IPS-20b (cell line): Measurements from ENCODE around the gene CCDC32.

Source experiments
- H3K27ac ChIP-seq: one replicate; pipeline ENCODE4 v1.5.1; 2013; ENCODE audit warnings: low read length
- H3K27me3 ChIP-seq: 2 replicates; pipeline ENCODE4 v1.6.1; 2013; ENCODE audit warnings: mild to moderate bottlenecking, low read length, inconsistent platforms; ENCODE audit not compliant: insufficient read depth
- H3K36me3 ChIP-seq: 2 replicates; pipeline ENCODE4 v1.6.1; 2013; ENCODE audit warnings: low read depth, mild to moderate bottlenecking, inconsistent platforms, low read length, moderate library complexity; ENCODE audit not compliant: insufficient read depth
- H3K4me1 ChIP-seq: 2 replicates; pipeline ENCODE4 v1.6.1; 2013; ENCODE audit warnings: mild to moderate bottlenecking, control low read depth, inconsistent platforms, low read length, moderate library complexity; ENCODE audit not compliant: insufficient read depth
- H3K4me3 ChIP-seq: 2 replicates; pipeline ENCODE4 v1.5.1; 2013; ENCODE audit warnings: mild to moderate bottlenecking, low read length, inconsistent platforms
- H3K9ac ChIP-seq: 2 replicates; pipeline ENCODE4 v1.6.1; 2013; ENCODE audit warnings: low read depth, mild to moderate bottlenecking, inconsistent platforms, low read length, moderate library complexity
- H3K9me3 ChIP-seq: 2 replicates; pipeline ENCODE4 v1.6.1; 2013; ENCODE audit warnings: mild to moderate bottlenecking, low read depth, low read length, inconsistent platforms; ENCODE audit not compliant: insufficient read depth

Gene CCDC32, protein sequence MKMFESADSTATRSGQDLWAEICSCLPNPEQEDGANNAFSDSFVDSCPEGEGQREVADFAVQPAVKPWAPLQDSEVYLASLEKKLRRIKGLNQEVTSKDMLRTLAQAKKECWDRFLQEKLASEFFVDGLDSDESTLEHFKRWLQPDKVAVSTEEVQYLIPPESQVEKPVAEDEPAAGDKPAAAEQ

DNA sequence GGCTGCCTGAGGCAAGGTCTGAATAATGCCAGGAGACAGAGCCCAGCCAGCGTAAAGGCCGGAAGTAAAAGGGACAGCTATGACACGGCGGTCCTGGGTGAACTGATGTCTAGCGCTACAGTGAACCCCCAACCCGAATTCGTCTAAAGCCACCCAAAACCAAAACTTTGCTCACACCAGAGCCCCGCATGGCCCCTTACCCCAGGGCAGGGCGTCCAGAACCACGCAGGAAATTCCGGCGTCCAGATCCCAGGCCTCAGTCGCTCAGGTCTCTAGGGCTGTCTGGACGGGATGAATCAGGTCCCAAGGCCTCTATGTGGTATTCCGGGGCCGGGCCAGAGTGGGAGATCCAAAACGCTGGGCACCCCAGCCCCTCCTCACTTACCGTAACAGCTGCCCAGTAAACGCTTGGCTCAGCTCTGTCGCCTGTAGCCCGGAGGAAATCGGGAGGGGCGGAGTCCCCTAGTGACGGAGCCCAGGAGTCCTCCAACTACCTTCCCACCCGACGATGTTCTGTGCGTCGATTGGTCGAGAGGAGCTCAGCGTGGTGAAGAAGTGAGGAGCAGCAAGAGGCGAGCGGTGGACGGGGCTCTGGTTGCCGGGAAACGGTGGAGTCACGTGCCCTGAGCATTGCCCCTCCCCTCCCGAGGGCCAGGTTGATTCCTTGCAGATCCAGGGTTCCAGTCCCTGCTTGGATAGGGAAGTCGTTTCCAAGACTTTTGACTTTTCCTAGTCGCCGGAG, at the start of gene CCDC32:
Gene CCDC32 (minus strand): TSS at position 452 of the 742 bp plus-strand sequence. CDS start 2,027 bp downstream, outside the sequence.
- no peaks in the 10 kb centered on the region for H3K9me3 ChIP-seq
- H3K4me1 ChIP-seq = no peaks in the 10 kb centered on the region
- H3K27ac ChIP-seq = no peak within 1 kb of the TSS
- no peaks in the 10 kb centered on the region for H3K27me3 ChIP-seq
- peak within 1 kb of the TSS; percentile 84; the same call in 1 of the 2 replicates for H3K9ac ChIP-seq
- H3K4me3 ChIP-seq = peak within 1 kb of the TSS; percentile 91
- no peaks in the 10 kb centered on the region for H3K36me3 ChIP-seq

DNA sequence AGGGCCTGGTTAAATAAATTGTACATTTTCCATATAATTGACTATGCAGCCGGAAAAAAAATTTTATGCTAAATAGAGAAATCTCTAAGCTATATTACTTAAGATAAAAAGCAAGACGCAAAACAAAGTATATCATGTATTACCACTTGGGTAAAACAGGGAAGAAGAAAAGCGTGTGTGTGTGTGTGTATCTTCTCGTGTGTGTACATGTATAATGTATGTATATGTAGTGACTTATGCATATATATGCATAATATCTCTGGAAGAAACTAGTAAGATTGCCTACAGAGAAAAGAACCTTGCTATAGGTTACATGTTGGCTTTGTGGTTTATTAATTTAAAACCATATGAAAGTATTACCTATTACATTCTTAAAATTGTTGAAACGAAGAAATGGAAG, 48.2 kb upstream of the CCDC32 start:
- Histone ChIP-seq H3K9ac (no peak overlapping the region), H3K36me3 (no peaks in the 10 kb centered on the region; the same call in 1 of the 2 replicates), H3K4me3 (no peak overlapping the region)

DNA sequence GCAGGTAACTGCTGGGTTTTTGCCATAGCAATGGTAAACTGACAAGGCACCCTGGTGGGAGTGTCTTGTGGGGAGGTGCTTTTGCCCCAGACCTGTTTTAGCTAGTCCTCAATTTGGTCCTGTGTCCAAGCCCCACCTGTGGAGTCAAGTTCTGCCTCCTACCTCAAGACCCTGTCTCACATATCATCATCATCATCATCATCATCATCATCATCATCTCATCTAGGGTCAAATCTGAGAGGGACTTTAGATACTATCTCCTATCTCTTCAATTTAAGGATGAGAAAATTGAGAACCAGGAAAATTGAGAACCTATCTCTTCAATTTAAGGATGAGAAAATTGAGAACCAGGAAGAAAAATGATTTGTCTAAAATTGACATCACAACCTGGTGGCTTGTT, 39.1 kb upstream of the CCDC32 start:
- Histone ChIP-seq H3K9me3 (no peaks in the 10 kb centered on the region), H3K9ac (no peak overlapping the region), H3K4me1 (no peaks in the 10 kb centered on the region), H3K27ac (no peak overlapping the region), H3K27me3 (no peaks in the 10 kb centered on the region), H3K4me3 (no peak overlapping the region), H3K36me3 (no peaks in the 10 kb centered on the region; the same call in 1 of the 2 replicates)

More for the DNA sequence above, 48.2 kb upstream of the CCDC32 start:
- no peaks in the 10 kb centered on the region for H3K4me1 ChIP-seq
- no peak overlapping the region for H3K27ac ChIP-seq
- no peaks in the 10 kb centered on the region for H3K27me3 ChIP-seq
- no peaks in the 10 kb centered on the region for H3K9me3 ChIP-seq

DNA sequence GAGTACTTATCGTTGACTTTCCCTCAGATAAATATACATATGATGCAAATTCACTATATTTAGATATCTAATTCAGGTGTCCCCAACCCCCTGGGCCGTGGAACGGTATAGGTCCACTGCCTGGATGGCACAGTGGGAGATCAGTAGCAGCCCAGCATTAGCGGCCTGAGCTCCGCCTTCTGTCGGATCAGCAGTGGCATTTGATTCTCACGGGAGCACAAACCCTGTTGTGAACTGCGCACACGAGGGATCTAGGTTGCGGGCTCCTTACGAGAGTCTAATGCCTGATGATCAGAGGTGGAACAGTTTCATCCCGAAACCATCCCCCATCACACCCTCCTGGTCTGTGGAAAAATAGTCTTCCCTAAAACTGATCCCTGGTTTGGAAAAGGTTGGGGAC, 36.1 kb upstream of the CCDC32 start:
- H3K36me3 ChIP-seq = no peaks in the 10 kb centered on the region
- no peak overlapping the region for H3K4me3 ChIP-seq
- H3K4me1 ChIP-seq = no peaks in the 10 kb centered on the region
- H3K9ac ChIP-seq = no peak overlapping the region
- H3K27me3 ChIP-seq = no peaks in the 10 kb centered on the region
- no peaks in the 10 kb centered on the region for H3K9me3 ChIP-seq
- no peak overlapping the region for H3K27ac ChIP-seq

DNA sequence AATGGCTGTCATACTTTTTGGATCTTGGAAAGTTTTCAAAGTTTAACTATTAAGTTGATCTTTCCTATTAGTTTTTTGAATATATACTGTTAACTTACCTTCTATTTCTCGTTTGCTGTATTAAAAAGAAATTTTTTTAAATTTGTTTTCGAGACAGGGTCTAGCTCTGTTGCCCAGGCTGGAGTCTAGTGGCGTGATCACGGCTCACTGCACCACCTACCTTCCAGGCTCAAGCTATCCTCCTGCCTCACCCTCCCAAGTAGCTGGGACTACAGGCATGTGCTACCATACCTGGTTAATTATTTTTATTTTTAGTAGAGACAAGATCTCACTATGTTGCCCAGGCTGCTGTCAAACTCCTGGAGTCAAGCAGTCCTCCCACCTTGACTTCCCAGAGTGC, 33.8 kb upstream of the CCDC32 start:
- Histone ChIP-seq H3K9ac (no peak overlapping the region), H3K27me3 (no peaks in the 10 kb centered on the region), H3K9me3 (no peaks in the 10 kb centered on the region), H3K4me1 (peaks cover 4% of the 10 kb centered on the region; the same call in 1 of the 2 replicates), H3K4me3 (no peak overlapping the region), H3K27ac (no peak overlapping the region), H3K36me3 (no peaks in the 10 kb centered on the region)

DNA sequence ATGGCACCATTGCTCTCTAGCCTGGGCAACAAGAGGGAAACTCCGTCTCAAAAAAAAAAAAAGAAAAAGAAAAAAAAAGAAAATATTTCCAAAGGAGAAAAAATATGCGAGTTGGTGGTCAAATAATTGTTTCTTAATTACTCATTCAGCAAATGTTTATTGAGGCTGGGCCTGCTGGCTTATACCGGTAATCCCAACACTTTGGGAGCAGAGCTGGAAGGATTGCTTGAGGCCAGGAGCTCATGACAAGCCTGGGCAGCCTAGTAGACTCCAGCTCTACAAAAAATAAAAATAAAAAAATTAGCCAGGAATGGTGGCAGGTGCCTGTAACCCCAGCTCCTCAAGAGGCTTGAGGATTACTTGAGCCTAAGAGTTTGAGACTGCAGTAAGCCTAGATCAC, 33.3 kb upstream of the CCDC32 start:
- Histone ChIP-seq H3K4me1 (peaks cover 4% of the 10 kb centered on the region; the same call in 1 of the 2 replicates), H3K27ac (no peak overlapping the region)

DNA sequence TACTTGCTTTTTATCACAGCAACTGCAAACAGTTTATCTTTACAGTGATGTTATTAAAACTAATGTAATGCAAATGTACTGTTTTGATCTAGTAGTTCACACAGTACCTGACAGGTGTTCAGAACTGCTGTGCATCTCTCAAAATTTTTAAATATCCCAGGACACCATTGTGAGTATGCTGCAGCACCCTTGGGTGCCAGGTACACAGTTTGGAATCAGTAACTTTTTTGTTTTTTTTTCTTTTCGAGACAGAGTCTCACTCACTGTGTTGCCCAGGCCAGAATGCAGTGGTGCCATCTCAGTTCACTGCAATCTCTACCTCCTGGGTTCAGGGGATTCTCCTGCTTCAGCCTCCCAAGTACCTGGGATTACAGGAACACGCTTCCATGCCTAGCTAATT, 32.2 kb upstream of the CCDC32 start:
- Histone ChIP-seq H3K4me1 (peaks cover 4% of the 10 kb centered on the region; the same call in 1 of the 2 replicates), H3K9me3 (no peaks in the 10 kb centered on the region), H3K4me3 (no peak overlapping the region), H3K27me3 (no peaks in the 10 kb centered on the region), H3K36me3 (no peaks in the 10 kb centered on the region), H3K27ac (no peak overlapping the region), H3K9ac (no peak overlapping the region)

More for the DNA sequence above, 33.3 kb upstream of the CCDC32 start:
- Histone ChIP-seq H3K27me3 (no peaks in the 10 kb centered on the region), H3K9me3 (no peaks in the 10 kb centered on the region), H3K36me3 (no peaks in the 10 kb centered on the region), H3K4me3 (no peak overlapping the region), H3K9ac (no peak overlapping the region)

DNA sequence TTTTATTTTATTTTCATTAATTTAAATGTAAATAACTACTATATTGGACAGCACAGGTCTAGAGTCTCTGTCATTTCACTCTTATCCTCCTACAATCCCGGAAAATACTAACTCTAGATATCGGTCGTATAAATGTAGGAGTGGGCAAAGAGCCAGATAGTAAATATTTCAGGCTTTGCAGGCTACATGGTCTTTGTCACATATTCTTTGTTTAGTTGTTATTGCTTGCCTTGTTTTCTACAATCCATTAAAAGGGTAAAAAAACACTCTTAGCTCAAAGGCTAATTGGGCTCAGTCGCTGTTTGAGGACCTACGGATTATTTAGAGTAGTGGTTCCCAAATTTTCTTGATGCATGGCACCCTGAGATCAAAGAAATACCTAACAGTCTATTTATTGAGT, 30.9 kb upstream of the CCDC32 start:
- H3K4me1 ChIP-seq = peaks cover 4% of the 10 kb centered on the region; the same call in 1 of the 2 replicates
- H3K4me3 ChIP-seq = no peak overlapping the region
- no peak overlapping the region for H3K9ac ChIP-seq
- H3K27me3 ChIP-seq = no peaks in the 10 kb centered on the region
- H3K27ac ChIP-seq = no peak overlapping the region
- no peaks in the 10 kb centered on the region for H3K36me3 ChIP-seq
- H3K9me3 ChIP-seq = no peaks in the 10 kb centered on the region

DNA sequence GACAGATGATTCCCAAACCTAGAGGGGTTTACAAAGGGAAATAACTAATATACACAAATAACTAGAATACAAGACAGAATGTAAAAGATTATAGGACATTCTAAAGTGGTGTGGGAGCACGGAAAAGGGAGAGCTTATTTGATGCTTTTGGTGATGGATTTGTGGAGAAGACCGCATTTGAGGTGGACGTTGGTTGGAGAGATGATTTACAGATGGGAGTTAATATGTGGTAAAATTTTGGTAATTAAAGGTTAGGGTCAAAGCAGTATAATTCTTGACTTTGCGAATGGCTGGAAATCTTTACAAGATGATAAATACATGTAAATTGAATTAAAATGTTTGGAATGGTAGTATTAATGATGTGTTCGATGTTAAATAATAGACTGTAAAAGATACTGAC, 30.4 kb upstream of the CCDC32 start:
- Histone ChIP-seq H3K4me3 (peak overlapping the region; percentile 86), H3K9me3 (no peaks in the 10 kb centered on the region), H3K27me3 (no peaks in the 10 kb centered on the region), H3K9ac (peak overlapping the region; percentile 90; the same call in 1 of the 2 replicates), H3K4me1 (peaks cover 4% of the 10 kb centered on the region; the same call in 1 of the 2 replicates), H3K27ac (no peak overlapping the region), H3K36me3 (no peaks in the 10 kb centered on the region)

DNA sequence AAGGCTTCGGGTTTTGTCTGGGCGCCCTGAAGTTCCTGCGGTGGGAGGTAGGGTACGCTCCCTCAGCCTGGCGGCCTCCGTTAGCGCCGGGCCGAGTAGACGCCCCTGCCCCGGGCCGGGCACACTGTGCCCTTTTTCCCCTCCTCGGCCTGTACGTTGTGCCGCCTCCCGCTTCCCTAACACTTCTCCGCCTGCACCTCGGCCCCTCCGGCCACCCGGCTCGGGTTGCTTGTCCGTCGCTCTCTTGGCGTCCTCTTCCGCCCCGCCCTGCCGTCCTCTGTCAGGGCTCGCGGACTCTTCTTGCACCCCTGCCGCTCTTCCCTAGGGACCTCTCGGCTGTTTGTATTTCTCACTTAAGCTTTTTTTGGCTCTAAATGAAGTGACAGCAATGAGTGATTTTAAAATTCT, 29.6 kb upstream of the CCDC32 start:
- H3K36me3 ChIP-seq = no peaks in the 10 kb centered on the region
- H3K9ac ChIP-seq = peak overlapping the region; percentile 90
- H3K27me3 ChIP-seq = no peaks in the 10 kb centered on the region
- H3K9me3 ChIP-seq = no peaks in the 10 kb centered on the region
- peak overlapping the region; percentile 86 for H3K4me3 ChIP-seq
- H3K4me1 ChIP-seq = peaks cover 4% of the 10 kb centered on the region; the same call in 1 of the 2 replicates
- peak overlapping the region; percentile 63 for H3K27ac ChIP-seq

DNA sequence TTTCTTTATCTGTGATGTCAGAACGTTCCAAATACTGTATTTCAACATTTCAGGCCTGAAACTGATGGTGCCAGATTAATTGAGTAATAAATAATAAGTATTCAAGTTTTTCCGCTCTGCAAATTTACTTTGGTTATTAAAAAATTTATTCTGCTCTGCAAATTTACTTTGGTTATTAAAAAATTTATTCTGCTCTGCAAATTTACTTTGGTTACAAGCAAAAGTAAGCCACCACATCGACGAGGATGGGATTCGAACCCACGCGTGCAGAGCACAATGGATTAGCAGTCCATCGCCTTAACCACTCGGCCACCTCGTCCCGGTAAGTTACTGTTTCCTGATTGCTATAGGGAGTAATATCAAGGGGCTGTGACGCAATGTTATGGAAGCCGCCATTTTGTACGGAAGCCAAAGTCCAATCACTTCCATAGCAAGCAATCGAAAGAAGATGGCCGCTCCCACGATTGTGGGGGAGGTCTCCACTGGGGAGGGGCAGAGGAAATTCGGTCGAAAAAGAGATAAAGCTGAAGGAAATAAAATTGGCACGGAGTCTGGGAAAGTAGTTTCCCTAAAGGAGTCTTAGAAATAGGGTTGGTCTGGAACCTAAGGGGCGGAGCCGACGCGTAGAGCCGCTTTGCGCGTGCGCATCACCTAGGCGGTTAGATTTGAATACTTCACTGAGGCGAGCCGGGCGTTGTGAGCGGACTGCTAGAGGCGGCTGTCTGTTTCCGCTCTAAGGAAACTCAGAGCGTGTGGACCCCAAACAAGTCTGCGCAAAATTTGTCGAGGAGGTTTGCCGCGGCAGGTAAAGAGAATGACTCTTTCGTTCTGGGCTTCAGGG, 29.0 kb upstream of the CCDC32 start, which contains the start of gene KNL1:
Gene KNL1 (plus strand): TSS at position 662 of the 841 bp plus-strand sequence. CDS start 8,683 bp downstream, outside the sequence.
- Histone ChIP-seq H3K27ac (peak within 1 kb of the TSS; percentile 63), H3K4me1 (peaks cover 4% of the 10 kb centered on the region; the same call in 1 of the 2 replicates), H3K9ac (peak within 1 kb of the TSS; percentile 90), H3K36me3 (no peaks in the 10 kb centered on the region), H3K4me3 (peak within 1 kb of the TSS; percentile 86), H3K9me3 (no peaks in the 10 kb centered on the region), H3K27me3 (no peaks in the 10 kb centered on the region)
